GM21576 (cell line): ENCODE measurements around the gene SYT4.

Experiments used
- ATAC-seq: cut with Tn5 transposase; IDR thresholded peaks from one replicate; pipeline ENCODE4 v1.9.1; 2021; ENCODE audit warnings: mild to moderate bottlenecking, moderate library complexity; ENCODE audit not compliant: unreplicated experiment

Gene SYT4

DNA sequence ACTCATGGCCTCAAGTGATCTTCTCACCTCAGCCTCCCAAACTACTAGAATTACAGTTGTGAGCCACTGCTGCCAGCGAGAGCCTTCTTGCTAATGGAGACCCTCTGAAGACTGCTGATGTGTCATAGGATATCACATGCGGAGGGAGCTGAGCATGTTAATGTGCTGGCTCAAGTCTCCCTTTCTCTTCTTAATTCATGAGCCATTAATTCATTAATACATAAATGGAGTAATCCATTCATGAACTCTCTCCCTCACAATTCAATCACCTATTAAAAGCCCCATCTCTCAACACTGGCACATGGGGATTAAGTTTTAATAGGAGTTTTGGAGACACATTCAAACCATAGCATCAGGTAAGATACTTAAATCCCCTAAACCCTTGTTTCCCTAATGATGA lies 54.8 kb downstream of the SYT4 start:
- ATAC-seq = no peak

DNA sequence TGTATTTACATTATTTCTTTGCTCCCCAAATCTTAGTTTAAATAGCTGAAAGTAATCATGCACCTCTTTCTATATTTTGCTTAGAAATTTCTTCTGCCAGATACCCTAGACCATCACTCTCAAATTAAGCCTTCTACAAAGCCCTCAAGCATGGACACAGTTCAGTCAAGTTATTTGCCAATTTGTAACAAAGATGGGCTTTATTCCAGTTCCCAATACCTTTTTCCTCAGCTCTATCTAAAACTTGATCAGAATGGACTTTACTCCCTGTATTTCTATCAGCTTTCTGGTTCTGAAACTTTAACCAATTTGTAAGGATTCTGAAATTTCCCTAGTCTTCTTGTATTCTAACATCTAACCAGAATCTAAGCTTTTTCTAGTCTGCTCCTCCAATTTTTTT lies 56.6 kb downstream of the SYT4 start:
- ATAC-seq = no peak
